Epithelial cell of proximal tubule (primary cell): ENCODE measurements around the gene LRRTM4. TPM values are rescaled to one million over a fixed set of nuclear protein-coding genes. Genes with fewer than 3 reads are reported as not detected.

Source experiments
- DNase-seq: peaks from one replicate; pipeline ENCODE4 v3.0.0-alpha.2; 2011; ENCODE audit warnings: low read depth
- H3K4me3 ChIP-seq: 2 replicates; pipeline ENCODE4 v1.5.1; 2011; ENCODE audit warnings: low read depth, mild to moderate bottlenecking, low read length
- total RNA-seq: library from RNA; depleted of rRNA; stranded (reverse); fragments of >200 nt; gene quantifications from 2 replicates; pipeline ENCODE4 v1.2.3, GENCODE V29; 2015
- TF ChIP-seq, protein P1 (sequence below): conservative IDR thresholded peaks from 2 replicates; pipeline ENCODE4 v1.5.1; 2012; ENCODE audit warnings: low read depth, mild to moderate bottlenecking, low read length

The LRRTM4 gene
- total RNA-seq, 1 donor from 2014 or later = not detected

DNA sequence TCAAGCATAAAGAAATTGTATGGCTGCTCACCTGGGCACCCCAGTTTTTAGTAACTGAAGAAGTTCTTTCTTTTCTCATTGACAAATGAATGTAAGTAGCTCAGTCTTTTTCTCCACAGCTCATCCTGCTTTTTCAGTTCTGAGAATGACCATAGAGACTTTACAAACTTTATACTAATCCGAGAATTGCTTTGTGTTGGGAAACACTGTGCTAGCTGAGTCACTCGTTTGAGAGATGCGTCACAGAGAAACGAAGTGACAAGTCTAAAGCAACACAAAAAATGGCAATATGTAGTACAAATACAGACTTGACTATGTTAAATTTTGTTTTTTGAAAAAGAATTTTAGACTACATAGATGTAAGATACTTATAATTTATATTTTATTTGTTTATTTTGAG, 9.0 kb downstream of the LRRTM4 start:
- H3K4me3 ChIP-seq = no peak overlapping the region
- no peak for DNase-seq
- TF ChIP-seq, protein P1, sequence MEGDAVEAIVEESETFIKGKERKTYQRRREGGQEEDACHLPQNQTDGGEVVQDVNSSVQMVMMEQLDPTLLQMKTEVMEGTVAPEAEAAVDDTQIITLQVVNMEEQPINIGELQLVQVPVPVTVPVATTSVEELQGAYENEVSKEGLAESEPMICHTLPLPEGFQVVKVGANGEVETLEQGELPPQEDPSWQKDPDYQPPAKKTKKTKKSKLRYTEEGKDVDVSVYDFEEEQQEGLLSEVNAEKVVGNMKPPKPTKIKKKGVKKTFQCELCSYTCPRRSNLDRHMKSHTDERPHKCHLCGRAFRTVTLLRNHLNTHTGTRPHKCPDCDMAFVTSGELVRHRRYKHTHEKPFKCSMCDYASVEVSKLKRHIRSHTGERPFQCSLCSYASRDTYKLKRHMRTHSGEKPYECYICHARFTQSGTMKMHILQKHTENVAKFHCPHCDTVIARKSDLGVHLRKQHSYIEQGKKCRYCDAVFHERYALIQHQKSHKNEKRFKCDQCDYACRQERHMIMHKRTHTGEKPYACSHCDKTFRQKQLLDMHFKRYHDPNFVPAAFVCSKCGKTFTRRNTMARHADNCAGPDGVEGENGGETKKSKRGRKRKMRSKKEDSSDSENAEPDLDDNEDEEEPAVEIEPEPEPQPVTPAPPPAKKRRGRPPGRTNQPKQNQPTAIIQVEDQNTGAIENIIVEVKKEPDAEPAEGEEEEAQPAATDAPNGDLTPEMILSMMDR = no peak

DNA sequence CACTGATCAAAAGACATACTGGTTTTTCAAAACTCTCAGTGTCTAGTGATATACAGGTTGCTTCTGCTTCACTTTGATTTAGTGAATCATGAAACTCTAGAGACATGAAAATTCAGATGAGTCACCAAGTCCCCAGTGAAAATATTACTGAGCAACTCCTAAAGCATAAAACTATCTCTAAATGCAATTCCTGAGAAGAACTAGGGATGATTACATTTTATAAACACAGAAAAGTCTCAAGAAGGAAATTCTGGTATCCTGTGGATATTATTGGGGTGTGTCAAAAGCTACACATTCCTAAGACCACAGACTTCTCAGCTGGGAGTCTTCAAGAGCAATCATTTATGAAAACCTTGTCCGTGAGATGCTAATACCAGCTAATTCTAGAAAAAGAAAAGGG, 9.7 kb downstream of the LRRTM4 start:
- TF ChIP-seq, protein P1 = no peak
- no peak for DNase-seq
- no peak overlapping the region for H3K4me3 ChIP-seq

DNA sequence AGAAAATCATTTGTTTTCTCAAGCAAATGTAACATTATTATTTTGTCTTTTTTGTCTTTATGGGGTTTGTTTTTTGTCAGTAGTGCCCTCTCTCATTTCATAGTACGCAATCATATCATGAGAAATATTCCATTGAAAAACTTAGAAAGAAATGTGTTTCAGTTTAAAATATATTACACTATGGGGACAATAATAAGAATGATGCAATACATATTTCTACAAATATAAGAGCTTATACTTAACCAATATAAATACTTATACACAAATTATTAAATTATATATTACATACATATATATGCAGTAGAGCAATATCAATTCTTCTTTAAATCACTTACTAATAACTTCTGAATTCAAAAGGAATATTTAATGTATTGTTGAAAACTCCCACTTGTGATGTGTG, 13.7 kb downstream of the LRRTM4 start:
- H3K4me3 ChIP-seq = no peak overlapping the region
- TF ChIP-seq, protein P1 = no peak
- DNase-seq = no peak

DNA sequence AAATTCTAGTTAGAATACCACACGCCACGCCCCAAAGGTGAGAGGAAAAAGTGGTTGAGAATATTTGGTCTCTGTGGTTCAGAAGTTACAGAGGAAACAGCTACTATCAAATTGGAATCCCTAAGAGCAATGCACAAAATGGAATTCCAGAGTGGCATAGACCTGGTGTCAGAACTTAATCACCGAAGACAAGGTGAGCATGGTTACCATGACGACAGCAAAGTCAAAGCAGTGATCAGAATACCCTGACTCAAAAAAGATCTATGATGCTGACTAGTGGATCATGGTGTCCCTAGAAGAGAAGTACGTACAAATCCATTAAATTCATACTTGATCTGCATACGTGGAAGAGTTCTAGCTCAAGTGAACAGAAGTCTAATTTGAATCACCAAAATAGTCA, 14.5 kb downstream of the LRRTM4 start:
- TF ChIP-seq, protein P1 = no peak

DNA sequence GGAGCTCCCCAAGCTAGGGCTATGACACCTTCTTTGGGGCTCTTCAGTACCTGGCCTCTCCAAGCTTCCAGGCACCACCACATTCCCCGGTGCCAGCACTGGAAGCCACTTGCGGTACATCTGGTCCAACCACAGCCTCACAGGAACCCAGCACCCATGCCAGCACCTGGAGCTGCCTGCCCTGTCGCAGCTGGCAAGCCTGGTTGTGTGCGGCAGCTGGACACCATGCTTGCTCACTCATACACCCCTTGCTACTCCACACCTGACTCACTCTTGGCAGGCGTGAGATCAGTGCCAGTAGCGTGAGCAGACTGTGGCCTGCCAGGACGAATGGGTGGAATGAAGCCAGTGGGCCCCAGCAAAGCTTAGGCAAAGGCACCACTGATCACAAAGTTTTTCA, 34.0 kb downstream of the LRRTM4 start:
- no peak overlapping the region for H3K4me3 ChIP-seq
- DNase-seq = no peak
- TF ChIP-seq, protein P1 = no peak

More for the DNA sequence above, 14.5 kb downstream of the LRRTM4 start:
- DNase-seq = no peak
- no peak overlapping the region for H3K4me3 ChIP-seq

DNA sequence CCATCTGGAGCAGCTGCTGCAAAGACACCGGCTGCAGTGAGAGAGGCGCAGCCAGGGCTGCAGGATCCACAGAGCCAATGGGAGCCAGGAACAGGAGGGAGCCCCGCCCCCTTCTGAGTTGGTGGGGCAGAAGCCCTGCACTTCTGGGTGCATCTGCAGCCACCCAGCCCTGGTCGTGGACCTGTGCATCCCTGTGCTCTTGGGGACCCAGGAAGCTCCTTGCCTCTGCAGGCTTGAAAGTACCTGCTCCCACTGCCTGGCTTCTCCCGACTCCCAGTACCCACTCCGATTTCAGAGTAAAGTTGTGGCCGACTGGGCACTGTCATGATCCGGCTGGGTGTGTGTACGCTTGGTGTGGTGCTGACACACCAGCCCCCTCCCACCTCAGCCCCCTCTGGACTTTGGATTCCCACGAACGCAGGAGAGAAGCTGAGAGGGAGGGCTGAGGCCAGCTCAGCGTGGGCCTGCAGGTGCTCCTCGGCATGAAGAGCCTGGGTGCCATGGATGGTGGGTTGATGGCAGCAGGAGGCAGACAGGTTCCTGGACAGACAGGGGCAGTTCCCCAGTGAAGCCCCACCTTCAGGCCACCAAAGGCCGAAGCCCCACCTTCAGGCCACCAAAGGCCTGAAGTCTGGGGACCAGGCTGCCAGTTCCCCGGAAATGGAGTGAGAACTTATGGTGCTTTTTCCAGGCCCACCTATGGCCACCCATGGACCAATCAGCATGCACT, 34.9 kb downstream of the LRRTM4 start:
- TF ChIP-seq, protein P1 = no peak
- no peak overlapping the region for H3K4me3 ChIP-seq
- no peak for DNase-seq

DNA sequence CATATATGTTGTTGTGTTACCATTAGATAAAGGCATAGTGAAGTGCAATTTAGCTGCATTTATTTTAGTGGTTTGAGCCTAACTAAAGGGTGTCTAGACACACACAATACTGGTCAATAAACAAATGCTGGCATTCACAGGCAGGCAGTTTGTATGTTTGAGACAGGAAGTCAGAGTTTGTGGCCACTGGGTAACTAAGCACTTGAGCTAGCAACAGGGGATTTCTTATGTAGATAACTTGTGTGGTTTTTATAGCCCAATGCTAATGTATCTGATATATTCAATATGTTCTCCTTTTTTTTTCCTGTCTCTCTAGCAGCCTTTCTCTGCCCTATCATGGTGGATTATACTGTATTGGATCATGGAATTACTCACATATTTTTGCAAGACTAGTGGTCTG, 38.1 kb downstream of the LRRTM4 start:
- TF ChIP-seq, protein P1 = no peak
- no peak overlapping the region for H3K4me3 ChIP-seq
- DNase-seq = no peak
